WTC11 (cell line): ENCODE data around the gene RAPGEF6. TPM values are rescaled to one million over a fixed set of nuclear protein-coding genes. Genes with fewer than 3 reads are reported as not detected.

ENCODE experiments used
- ATAC-seq: fragments of 200-7000 bp; cut with Tn5 transposase; 2 replicates; pipeline ENCODE4 v1.10.0; 2021; ENCODE audit warnings: mild to moderate bottlenecking, moderate library complexity
- CTCF ChIA-PET: fragments of 300-600 bp; sonication (Branson Sonifier 250); formaldehyde crosslinking; loops from one replicate; lab custom pipeline; 2021; ENCODE audit warnings: antibody characterized with exemption; lab: Charles Lee
- POLR2A ChIA-PET: fragments of 350-600 bp; sonication (Branson Sonifier 250); formaldehyde crosslinking; loops from one replicate; lab custom pipeline; 2021; ENCODE audit warnings: antibody characterized with exemption; lab: Charles Lee
- DNase-seq: peaks from one replicate; pipeline ENCODE4 v3.0.0; 2021; ENCODE audit warnings: low spot score
- H3K27ac Mint-ChIP-seq: 2 replicates; pipeline ENCODE4 v1.8.0; 2021; ENCODE audit warnings: mixed read lengths
- H3K27me3 Mint-ChIP-seq: 2 replicates; pipeline ENCODE4 v1.8.0; 2021; ENCODE audit warnings: low read depth, mild to moderate bottlenecking, moderate library complexity, mixed read lengths
- H3K36me3 Mint-ChIP-seq: 2 replicates; pipeline ENCODE4 v1.8.0; 2021; ENCODE audit warnings: mixed read lengths
- H3K4me1 Mint-ChIP-seq: 2 replicates; pipeline ENCODE4 v1.8.0; 2022; ENCODE audit warnings: mixed read lengths
- H3K4me3 Mint-ChIP-seq: 2 replicates; pipeline ENCODE4 v1.8.0; 2021; ENCODE audit warnings: mild to moderate bottlenecking, moderate library complexity, mixed read lengths
- H3K9me3 Mint-ChIP-seq: 2 replicates; pipeline ENCODE4 v1.8.0; 2021; ENCODE audit warnings: mixed read lengths
- CREM ChIP-seq: sonication (generic); formaldehyde crosslinking; IDR thresholded peaks from 2 replicates; pipeline ENCODE4 v1.8.1; 2022; ENCODE audit warnings: mild to moderate bottlenecking, missing genetic modification reagents, moderate library complexity
- GABPB1 ChIP-seq: sonication (generic); formaldehyde crosslinking; IDR thresholded peaks from 2 replicates; pipeline ENCODE4 v1.8.1; 2023; ENCODE audit warnings: mild to moderate bottlenecking, missing genetic modification reagents
- GTF2I ChIP-seq: fragments of 250-450 bp; sonication (Bioruptor Pico); conservative IDR thresholded peaks from 2 replicates; pipeline ENCODE4 v1.4.0; 2021; ENCODE audit warnings: mild to moderate bottlenecking
- JAZF1 ChIP-seq: fragments of 250-450 bp; sonication (Bioruptor Pico); IDR thresholded peaks from 2 replicates; pipeline ENCODE4 v1.9.0; 2021; ENCODE audit warnings: moderate library complexity, mild to moderate bottlenecking, inconsistent platforms
- ZNF263 ChIP-seq: sonication (generic); formaldehyde crosslinking; IDR thresholded peaks from 2 replicates; pipeline ENCODE4 v1.8.1; 2022; ENCODE audit warnings: low read depth, mild to moderate bottlenecking, moderate library complexity, missing genetic modification reagents
- total RNA-seq: library from RNA; stranded (reverse); gene quantifications from 3 replicates; pipeline ENCODE4 v1.2.3, GENCODE V29; 2021
- TF ChIP-seq, protein P1 (sequence below): sonication (generic); formaldehyde crosslinking; IDR thresholded peaks from 2 replicates; pipeline ENCODE4 v1.8.0; 2023; ENCODE audit warnings: mild to moderate bottlenecking, missing genetic modification reagents
- TF ChIP-seq, protein P2 (sequence below): sonication (generic); formaldehyde crosslinking; IDR thresholded peaks from 2 replicates; pipeline ENCODE4 v1.8.0; 2022; ENCODE audit warnings: mild to moderate bottlenecking, missing genetic modification reagents
- TF ChIP-seq, protein P3 (sequence below): sonication (generic); formaldehyde crosslinking; IDR thresholded peaks from 2 replicates; pipeline ENCODE4 v1.8.0; 2022; ENCODE audit warnings: mild to moderate bottlenecking, missing genetic modification reagents
- TF ChIP-seq, protein P4 (sequence below): sonication (generic); formaldehyde crosslinking; IDR thresholded peaks from 2 replicates; pipeline ENCODE4 v1.8.0; 2023; ENCODE audit warnings: missing genetic modification reagents, mild to moderate bottlenecking, borderline replicate concordance
- TF ChIP-seq, protein P5 (sequence below): fragments of 250-450 bp; sonication (Bioruptor Pico); IDR thresholded peaks from 2 replicates; pipeline ENCODE4 v1.9.0; 2021; ENCODE audit warnings: mild to moderate bottlenecking
- TF ChIP-seq, protein P6 (sequence below): sonication (generic); formaldehyde crosslinking; IDR thresholded peaks from 2 replicates; pipeline ENCODE4 v1.8.1; 2023; ENCODE audit warnings: mild to moderate bottlenecking, missing genetic modification reagents
- TF ChIP-seq, protein P7 (sequence below): fragments of 250-450 bp; sonication (Bioruptor Pico); IDR thresholded peaks from 2 replicates; pipeline ENCODE4 v1.9.0; 2021; ENCODE audit warnings: mild to moderate bottlenecking, borderline replicate concordance

The RAPGEF6 gene
- total RNA-seq, 1 experiment from 2014 or later, result 18.0 TPM

DNA sequence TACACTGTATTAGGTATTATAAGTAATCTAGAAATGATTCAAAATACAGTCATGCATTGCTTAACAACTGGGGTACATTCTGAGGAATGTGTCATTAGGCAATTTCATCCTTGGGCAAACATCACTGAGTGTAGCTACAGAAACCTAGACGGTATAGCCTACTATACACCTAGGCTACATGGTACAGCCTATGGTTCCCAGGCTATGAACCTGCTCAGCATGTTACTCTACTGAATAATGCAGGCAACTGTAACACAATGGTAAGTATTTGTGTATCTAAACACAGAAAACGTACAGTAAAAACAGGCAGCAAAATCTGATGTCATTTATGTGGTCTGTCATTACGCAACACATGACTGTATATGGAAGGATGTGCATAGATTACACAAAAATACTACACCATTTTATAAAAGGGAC is 96.8 kb downstream of the RAPGEF6 start:
- H3K4me3 Mint-ChIP-seq, result no peak overlapping the region
- no peak overlapping the region for H3K27ac Mint-ChIP-seq
- no peaks in the 10 kb centered on the region for H3K9me3 Mint-ChIP-seq
- POLR2A ChIA-PET, result no interaction called here
- no peaks in the 10 kb centered on the region for H3K27me3 Mint-ChIP-seq
- TF ChIP-seq, protein P1, sequence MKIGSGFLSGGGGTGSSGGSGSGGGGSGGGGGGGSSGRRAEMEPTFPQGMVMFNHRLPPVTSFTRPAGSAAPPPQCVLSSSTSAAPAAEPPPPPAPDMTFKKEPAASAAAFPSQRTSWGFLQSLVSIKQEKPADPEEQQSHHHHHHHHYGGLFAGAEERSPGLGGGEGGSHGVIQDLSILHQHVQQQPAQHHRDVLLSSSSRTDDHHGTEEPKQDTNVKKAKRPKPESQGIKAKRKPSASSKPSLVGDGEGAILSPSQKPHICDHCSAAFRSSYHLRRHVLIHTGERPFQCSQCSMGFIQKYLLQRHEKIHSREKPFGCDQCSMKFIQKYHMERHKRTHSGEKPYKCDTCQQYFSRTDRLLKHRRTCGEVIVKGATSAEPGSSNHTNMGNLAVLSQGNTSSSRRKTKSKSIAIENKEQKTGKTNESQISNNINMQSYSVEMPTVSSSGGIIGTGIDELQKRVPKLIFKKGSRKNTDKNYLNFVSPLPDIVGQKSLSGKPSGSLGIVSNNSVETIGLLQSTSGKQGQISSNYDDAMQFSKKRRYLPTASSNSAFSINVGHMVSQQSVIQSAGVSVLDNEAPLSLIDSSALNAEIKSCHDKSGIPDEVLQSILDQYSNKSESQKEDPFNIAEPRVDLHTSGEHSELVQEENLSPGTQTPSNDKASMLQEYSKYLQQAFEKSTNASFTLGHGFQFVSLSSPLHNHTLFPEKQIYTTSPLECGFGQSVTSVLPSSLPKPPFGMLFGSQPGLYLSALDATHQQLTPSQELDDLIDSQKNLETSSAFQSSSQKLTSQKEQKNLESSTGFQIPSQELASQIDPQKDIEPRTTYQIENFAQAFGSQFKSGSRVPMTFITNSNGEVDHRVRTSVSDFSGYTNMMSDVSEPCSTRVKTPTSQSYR, result no peak
- TF ChIP-seq GABPB1 (0 out of 2 replicates have a peak, but pooled peaks have one; percentile 27), ZNF263 (CRISPR knock-in tag) (no peak), JAZF1 (CRISPR knock-in tag) (no peak)
- TF ChIP-seq, protein P2, sequence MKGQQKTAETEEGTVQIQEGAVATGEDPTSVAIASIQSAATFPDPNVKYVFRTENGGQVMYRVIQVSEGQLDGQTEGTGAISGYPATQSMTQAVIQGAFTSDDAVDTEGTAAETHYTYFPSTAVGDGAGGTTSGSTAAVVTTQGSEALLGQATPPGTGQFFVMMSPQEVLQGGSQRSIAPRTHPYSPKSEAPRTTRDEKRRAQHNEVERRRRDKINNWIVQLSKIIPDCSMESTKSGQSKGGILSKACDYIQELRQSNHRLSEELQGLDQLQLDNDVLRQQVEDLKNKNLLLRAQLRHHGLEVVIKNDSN (CRISPR knock-in tag), result no peak
- TF ChIP-seq, all 79 proteins: peak for 1
- Mint-ChIP-seq H3K4me1 (peaks cover 4% of the 10 kb centered on the region; the same call in 1 of the 2 replicates), H3K36me3 (no peaks in the 10 kb centered on the region)
- ATAC-seq, result no peak
- no peak for DNase-seq
- CTCF ChIA-PET, result no interaction called here

DNA sequence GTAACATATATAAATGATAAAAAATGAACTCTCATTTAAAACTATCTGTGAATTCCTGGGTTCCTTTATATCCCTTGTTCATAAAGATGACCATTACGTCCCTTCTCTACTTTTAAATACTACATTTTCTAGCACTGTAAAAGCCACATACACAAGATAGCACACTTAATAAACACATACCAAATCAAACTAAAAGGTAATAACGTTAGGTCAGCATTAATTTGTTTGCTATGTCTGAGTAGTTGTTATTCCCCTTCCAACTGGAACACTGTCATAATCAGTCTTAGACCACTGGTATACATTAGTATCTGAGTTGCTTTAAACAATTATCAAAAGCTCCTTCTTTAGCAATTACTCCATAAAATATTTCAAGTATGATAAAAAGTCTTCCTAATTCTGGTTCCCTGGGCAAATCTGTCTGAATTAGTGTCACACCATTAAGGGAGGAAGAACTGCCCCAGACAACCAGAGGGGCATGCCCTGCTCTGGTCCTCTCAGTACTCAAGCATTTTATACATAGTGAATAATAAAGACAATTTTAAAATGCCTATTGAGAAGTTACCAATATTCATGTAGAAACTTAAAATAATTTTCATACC is 98.1 kb downstream of the RAPGEF6 start:
- Mint-ChIP-seq H3K27me3 (no peaks in the 10 kb centered on the region), H3K36me3 (no peaks in the 10 kb centered on the region), H3K4me3 (no peak overlapping the region), H3K27ac (no peak overlapping the region), H3K9me3 (no peaks in the 10 kb centered on the region), H3K4me1 (peaks cover 7% of the 10 kb centered on the region; the same call in 1 of the 2 replicates)
- DNase-seq, result no peak
- POLR2A ChIA-PET, result no interaction called here
- TF ChIP-seq, protein P3, sequence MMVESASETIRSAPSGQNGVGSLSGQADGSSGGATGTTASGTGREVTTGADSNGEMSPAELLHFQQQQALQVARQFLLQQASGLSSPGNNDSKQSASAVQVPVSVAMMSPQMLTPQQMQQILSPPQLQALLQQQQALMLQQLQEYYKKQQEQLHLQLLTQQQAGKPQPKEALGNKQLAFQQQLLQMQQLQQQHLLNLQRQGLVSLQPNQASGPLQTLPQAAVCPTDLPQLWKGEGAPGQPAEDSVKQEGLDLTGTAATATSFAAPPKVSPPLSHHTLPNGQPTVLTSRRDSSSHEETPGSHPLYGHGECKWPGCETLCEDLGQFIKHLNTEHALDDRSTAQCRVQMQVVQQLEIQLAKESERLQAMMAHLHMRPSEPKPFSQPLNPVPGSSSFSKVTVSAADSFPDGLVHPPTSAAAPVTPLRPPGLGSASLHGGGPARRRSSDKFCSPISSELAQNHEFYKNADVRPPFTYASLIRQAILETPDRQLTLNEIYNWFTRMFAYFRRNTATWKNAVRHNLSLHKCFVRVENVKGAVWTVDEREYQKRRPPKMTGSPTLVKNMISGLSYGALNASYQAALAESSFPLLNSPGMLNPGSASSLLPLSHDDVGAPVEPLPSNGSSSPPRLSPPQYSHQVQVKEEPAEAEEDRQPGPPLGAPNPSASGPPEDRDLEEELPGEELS (CRISPR knock-in tag), result no peak
- TF ChIP-seq, protein P4, sequence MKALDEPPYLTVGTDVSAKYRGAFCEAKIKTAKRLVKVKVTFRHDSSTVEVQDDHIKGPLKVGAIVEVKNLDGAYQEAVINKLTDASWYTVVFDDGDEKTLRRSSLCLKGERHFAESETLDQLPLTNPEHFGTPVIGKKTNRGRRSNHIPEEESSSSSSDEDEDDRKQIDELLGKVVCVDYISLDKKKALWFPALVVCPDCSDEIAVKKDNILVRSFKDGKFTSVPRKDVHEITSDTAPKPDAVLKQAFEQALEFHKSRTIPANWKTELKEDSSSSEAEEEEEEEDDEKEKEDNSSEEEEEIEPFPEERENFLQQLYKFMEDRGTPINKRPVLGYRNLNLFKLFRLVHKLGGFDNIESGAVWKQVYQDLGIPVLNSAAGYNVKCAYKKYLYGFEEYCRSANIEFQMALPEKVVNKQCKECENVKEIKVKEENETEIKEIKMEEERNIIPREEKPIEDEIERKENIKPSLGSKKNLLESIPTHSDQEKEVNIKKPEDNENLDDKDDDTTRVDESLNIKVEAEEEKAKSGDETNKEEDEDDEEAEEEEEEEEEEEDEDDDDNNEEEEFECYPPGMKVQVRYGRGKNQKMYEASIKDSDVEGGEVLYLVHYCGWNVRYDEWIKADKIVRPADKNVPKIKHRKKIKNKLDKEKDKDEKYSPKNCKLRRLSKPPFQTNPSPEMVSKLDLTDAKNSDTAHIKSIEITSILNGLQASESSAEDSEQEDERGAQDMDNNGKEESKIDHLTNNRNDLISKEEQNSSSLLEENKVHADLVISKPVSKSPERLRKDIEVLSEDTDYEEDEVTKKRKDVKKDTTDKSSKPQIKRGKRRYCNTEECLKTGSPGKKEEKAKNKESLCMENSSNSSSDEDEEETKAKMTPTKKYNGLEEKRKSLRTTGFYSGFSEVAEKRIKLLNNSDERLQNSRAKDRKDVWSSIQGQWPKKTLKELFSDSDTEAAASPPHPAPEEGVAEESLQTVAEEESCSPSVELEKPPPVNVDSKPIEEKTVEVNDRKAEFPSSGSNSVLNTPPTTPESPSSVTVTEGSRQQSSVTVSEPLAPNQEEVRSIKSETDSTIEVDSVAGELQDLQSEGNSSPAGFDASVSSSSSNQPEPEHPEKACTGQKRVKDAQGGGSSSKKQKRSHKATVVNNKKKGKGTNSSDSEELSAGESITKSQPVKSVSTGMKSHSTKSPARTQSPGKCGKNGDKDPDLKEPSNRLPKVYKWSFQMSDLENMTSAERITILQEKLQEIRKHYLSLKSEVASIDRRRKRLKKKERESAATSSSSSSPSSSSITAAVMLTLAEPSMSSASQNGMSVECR, result no peak
- TF ChIP-seq, protein P5, sequence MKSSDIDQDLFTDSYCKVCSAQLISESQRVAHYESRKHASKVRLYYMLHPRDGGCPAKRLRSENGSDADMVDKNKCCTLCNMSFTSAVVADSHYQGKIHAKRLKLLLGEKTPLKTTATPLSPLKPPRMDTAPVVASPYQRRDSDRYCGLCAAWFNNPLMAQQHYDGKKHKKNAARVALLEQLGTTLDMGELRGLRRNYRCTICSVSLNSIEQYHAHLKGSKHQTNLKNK, result no peak
- TF ChIP-seq, protein P6, sequence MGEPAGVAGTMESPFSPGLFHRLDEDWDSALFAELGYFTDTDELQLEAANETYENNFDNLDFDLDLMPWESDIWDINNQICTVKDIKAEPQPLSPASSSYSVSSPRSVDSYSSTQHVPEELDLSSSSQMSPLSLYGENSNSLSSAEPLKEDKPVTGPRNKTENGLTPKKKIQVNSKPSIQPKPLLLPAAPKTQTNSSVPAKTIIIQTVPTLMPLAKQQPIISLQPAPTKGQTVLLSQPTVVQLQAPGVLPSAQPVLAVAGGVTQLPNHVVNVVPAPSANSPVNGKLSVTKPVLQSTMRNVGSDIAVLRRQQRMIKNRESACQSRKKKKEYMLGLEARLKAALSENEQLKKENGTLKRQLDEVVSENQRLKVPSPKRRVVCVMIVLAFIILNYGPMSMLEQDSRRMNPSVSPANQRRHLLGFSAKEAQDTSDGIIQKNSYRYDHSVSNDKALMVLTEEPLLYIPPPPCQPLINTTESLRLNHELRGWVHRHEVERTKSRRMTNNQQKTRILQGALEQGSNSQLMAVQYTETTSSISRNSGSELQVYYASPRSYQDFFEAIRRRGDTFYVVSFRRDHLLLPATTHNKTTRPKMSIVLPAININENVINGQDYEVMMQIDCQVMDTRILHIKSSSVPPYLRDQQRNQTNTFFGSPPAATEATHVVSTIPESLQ (CRISPR knock-in tag), result no peak
- TF ChIP-seq CREM, result no peak
- TF ChIP-seq, protein P7, sequence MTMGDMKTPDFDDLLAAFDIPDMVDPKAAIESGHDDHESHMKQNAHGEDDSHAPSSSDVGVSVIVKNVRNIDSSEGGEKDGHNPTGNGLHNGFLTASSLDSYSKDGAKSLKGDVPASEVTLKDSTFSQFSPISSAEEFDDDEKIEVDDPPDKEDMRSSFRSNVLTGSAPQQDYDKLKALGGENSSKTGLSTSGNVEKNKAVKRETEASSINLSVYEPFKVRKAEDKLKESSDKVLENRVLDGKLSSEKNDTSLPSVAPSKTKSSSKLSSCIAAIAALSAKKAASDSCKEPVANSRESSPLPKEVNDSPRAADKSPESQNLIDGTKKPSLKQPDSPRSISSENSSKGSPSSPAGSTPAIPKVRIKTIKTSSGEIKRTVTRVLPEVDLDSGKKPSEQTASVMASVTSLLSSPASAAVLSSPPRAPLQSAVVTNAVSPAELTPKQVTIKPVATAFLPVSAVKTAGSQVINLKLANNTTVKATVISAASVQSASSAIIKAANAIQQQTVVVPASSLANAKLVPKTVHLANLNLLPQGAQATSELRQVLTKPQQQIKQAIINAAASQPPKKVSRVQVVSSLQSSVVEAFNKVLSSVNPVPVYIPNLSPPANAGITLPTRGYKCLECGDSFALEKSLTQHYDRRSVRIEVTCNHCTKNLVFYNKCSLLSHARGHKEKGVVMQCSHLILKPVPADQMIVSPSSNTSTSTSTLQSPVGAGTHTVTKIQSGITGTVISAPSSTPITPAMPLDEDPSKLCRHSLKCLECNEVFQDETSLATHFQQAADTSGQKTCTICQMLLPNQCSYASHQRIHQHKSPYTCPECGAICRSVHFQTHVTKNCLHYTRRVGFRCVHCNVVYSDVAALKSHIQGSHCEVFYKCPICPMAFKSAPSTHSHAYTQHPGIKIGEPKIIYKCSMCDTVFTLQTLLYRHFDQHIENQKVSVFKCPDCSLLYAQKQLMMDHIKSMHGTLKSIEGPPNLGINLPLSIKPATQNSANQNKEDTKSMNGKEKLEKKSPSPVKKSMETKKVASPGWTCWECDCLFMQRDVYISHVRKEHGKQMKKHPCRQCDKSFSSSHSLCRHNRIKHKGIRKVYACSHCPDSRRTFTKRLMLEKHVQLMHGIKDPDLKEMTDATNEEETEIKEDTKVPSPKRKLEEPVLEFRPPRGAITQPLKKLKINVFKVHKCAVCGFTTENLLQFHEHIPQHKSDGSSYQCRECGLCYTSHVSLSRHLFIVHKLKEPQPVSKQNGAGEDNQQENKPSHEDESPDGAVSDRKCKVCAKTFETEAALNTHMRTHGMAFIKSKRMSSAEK (CRISPR knock-in tag), result no peak
- no peak for TF ChIP-seq GTF2I (CRISPR knock-in tag)
- CTCF ChIA-PET, result no interaction called here
- no peak for ATAC-seq
